Transverse colon (tissue), 3 donors: ENCODE results near the gene SBSN.

Source experiments
- EP300 ChIP-seq: sonication (generic); formaldehyde crosslinking; IDR thresholded peaks from one replicate; pipeline ENCODE4 v1.6.1; 2017; ENCODE audit warnings: antibody characterized with exemption, low read depth
- POLR2A ChIP-seq: fragments of 450-650 bp; IDR thresholded peaks from one replicate; pipeline ENCODE4 v1.6.1; 2016; ENCODE audit warnings: antibody characterized with exemption, mild to moderate bottlenecking, moderate library complexity
- TF ChIP-seq, protein P1 (sequence below), 5 experiments: fragments of 200-600 bp in 3 of 5; fragments of 450-650 bp in 2 of 5; sonication (generic) in 3 of 5; IDR thresholded peaks; 1 replicate in 2 of 5; 2 replicates in 3 of 5; pipeline ENCODE4 v1.5.1; 2016 to 2017; ENCODE audit warnings: antibody characterized with exemption in 5 of 5, inconsistent platforms in 3 of 5, mild to moderate bottlenecking in 2 of 5, moderate library complexity in 1 of 5

DNA sequence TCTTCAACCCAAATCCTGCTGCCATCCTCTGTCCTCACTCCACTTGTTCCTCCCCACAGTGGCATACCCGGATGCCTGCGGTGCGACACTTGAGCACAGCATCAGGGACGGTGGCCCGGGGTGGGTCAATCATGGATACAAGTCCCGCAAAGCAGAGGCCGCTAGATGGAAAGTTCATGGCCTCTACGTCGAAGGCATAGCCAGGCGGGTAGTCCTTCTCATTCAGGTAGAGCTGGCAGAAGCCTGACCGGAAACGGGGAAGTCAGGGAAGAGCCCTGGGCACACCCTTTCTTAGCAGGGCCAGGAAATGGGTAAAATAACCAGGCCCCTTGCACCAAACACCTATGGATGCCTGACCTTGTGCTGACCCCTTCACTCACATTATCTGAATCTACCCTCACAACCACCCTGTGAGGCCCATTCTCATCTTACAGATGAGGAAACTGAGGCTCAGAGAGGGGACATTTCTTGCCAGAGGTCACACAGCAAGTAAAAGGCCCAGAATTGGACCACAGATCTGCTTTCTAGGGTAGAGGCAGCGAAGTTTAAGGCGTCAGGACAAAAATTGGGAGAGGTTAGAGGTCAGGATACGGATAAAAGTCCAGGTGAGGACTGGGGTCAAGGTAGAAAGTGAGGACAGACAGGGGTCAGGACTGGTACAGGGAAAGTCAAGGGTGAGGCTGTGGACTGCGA is 28.9 kb upstream of the SBSN start:
- TF ChIP-seq EP300 (no peak), POLR2A (no peak)
- TF ChIP-seq, protein P1, sequence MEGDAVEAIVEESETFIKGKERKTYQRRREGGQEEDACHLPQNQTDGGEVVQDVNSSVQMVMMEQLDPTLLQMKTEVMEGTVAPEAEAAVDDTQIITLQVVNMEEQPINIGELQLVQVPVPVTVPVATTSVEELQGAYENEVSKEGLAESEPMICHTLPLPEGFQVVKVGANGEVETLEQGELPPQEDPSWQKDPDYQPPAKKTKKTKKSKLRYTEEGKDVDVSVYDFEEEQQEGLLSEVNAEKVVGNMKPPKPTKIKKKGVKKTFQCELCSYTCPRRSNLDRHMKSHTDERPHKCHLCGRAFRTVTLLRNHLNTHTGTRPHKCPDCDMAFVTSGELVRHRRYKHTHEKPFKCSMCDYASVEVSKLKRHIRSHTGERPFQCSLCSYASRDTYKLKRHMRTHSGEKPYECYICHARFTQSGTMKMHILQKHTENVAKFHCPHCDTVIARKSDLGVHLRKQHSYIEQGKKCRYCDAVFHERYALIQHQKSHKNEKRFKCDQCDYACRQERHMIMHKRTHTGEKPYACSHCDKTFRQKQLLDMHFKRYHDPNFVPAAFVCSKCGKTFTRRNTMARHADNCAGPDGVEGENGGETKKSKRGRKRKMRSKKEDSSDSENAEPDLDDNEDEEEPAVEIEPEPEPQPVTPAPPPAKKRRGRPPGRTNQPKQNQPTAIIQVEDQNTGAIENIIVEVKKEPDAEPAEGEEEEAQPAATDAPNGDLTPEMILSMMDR (IDR thresholded peaks at IDR 0.05) = no peak
